ENCODE measurements around the gene EPSTI1. TPM values are rescaled to one million over a fixed set of nuclear protein-coding genes. Genes with fewer than 3 reads are reported as not detected.

EPSTI1 gene
- total RNA-seq, 1 experiment from 2014 or later, result 1.9 TPM

DNA sequence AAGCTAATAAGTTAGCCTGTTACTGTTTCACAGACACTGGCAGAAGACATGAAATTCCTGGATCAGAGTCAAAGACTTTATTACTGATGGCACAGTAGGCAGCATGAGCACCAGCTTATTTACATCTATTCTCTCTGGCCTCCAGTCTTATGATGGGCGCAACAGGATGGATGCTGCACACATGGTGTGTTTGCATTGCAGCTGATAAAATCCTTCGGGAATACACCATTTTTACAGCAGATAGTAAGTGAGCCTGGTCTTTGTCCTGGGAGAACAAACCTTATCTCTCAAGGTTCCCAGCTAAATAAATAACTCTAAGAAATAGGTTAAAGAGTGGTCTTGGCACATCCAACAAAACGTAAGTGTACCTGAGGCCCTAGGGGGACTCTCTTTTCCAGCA lies 16.0 kb downstream of the EPSTI1 start:
- Histone ChIP-seq H3K27ac (ENCODE audit: low read length) (no peak overlapping the region), H3K9me2 (replicated peaks; ENCODE audit: low read length) (no peaks in the 10 kb centered on the region), H3K4me3 (ENCODE audit: low read length) (no peak overlapping the region), H3K79me2 (ENCODE audit: low read length) (no peaks in the 10 kb centered on the region), H3F3A (ENCODE audit: low read length, unreplicated experiment) (no peaks in the 10 kb centered on the region), H4K20me1 (ENCODE audit: low read length) (no peaks in the 10 kb centered on the region), H3K4me2 (ENCODE audit: low read length) (no peak overlapping the region), H2AFZ (ENCODE audit: low read length) (no peak overlapping the region), H3K9ac (ENCODE audit: low read length) (no peak overlapping the region), H3K4me1 (ENCODE audit: insufficient read depth, low read length) (no peaks in the 10 kb centered on the region), H3K27me3 (ENCODE audit: low read length) (no peaks in the 10 kb centered on the region), H3K36me3 (ENCODE audit: low read depth, low read length) (no peaks in the 10 kb centered on the region), H3K9me3 (ENCODE audit: low read length) (no peaks in the 10 kb centered on the region)
- no TSS peak for BruUV-seq (replicated peaks)
- DNase-seq (no peak), ATAC-seq (no peak)
- TF ChIP-seq EZH2 (IDR thresholded peaks at IDR 0.05; ENCODE audit: low read length, unreplicated experiment), result no peak
- no peak for TF ChIP-seq EZH2phosphoT487 (IDR thresholded peaks at IDR 0.05; ENCODE audit: borderline replicate concordance, low read length)
- TF ChIP-seq, protein P1, sequence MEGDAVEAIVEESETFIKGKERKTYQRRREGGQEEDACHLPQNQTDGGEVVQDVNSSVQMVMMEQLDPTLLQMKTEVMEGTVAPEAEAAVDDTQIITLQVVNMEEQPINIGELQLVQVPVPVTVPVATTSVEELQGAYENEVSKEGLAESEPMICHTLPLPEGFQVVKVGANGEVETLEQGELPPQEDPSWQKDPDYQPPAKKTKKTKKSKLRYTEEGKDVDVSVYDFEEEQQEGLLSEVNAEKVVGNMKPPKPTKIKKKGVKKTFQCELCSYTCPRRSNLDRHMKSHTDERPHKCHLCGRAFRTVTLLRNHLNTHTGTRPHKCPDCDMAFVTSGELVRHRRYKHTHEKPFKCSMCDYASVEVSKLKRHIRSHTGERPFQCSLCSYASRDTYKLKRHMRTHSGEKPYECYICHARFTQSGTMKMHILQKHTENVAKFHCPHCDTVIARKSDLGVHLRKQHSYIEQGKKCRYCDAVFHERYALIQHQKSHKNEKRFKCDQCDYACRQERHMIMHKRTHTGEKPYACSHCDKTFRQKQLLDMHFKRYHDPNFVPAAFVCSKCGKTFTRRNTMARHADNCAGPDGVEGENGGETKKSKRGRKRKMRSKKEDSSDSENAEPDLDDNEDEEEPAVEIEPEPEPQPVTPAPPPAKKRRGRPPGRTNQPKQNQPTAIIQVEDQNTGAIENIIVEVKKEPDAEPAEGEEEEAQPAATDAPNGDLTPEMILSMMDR (conservative IDR thresholded peaks at IDR 0.05; ENCODE audit: low read depth, low read length), result no peak
- ChIA-PET CTCF (no interaction called here), POLR2A (ENCODE audit: unreplicated experiment) (no interaction called here)
- intact Hi-C loops (cut with micrococcal nuclease), result no loop called here

DNA sequence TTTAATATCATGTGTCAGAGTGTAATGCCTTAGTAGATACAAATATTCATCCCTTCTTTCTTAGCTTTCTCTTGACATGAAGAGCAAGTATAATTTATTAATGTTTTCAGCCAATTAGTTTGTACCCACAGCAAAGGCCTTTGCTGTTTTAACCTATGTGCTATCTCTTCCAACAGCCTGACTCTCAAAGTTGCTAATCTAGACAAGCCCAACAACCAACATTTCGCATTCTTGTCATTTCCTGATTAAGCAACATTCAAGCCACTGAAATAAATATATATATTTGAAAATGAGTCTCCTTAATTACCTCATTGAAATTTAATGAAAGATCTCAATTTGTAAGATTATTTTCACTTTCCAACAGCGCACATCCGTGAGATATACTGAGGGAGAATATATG lies 18.5 kb downstream of the EPSTI1 start:
- intact Hi-C loops (cut with micrococcal nuclease), result no loop called here
- Histone ChIP-seq H3K79me2 (ENCODE audit: low read length) (no peaks in the 10 kb centered on the region), H3K4me2 (ENCODE audit: low read length) (no peak overlapping the region), H3K9me3 (ENCODE audit: low read length) (no peaks in the 10 kb centered on the region), H3K4me1 (ENCODE audit: insufficient read depth, low read length) (no peaks in the 10 kb centered on the region; the same call in 1 of the 2 replicates), H2AFZ (ENCODE audit: low read length) (no peak overlapping the region), H3K27me3 (ENCODE audit: low read length) (no peaks in the 10 kb centered on the region), H3F3A (ENCODE audit: low read length, unreplicated experiment) (no peaks in the 10 kb centered on the region), H3K4me3 (ENCODE audit: low read length) (no peak overlapping the region), H4K20me1 (ENCODE audit: low read length) (no peaks in the 10 kb centered on the region), H3K9ac (ENCODE audit: low read length) (no peak overlapping the region), H3K36me3 (ENCODE audit: low read depth, low read length) (no peaks in the 10 kb centered on the region), H3K9me2 (replicated peaks; ENCODE audit: low read length) (no peaks in the 10 kb centered on the region), H3K27ac (ENCODE audit: low read length) (no peak overlapping the region)
- TF ChIP-seq EZH2 (IDR thresholded peaks at IDR 0.05; ENCODE audit: low read length, unreplicated experiment), result no peak
- TF ChIP-seq, protein P1 (conservative IDR thresholded peaks at IDR 0.05; ENCODE audit: low read depth, low read length), result no peak
- no peak for TF ChIP-seq EZH2phosphoT487 (IDR thresholded peaks at IDR 0.05; ENCODE audit: borderline replicate concordance, low read length)
- ChIA-PET CTCF (no interaction called here), POLR2A (ENCODE audit: unreplicated experiment) (no interaction called here)
- no peak for DNase-seq
- ATAC-seq, result no peak
- BruUV-seq (replicated peaks), result no TSS peak

DNA sequence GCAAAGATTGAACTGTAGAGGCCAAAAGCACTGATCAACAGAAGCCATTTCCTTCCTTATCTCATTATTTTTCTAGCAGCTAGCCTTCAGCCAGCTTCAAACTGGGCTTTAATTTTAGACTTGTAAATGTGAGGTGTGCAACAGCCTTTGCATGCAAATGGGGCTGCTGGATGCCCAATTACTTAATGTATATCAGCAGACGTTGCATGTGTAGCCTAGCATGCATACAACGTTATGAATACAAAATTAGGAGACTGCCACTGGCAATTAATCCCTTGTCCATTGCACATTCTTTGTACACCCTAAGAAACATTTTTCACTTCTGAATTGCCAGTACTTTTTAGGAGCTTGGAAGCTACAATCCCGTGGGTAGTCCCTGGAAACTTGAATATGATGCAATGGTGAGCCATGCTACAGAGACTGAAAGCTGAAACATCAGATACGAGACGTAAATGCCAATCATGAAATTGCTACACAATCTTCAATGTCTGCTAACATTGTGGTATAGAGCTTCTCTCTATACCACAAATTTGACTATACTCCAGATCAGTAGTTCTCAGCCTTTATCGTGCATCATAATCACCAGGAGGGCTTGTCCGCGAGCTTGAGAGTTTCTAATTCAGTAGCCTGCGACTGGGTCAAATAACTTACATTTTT lies 20.2 kb downstream of the EPSTI1 start:
- CTCF ChIA-PET, result no interaction called here

More for the DNA sequence above, 20.2 kb downstream of the EPSTI1 start:
- H3K4me3 ChIP-seq (ENCODE audit: low read length), result no peak overlapping the region
- no peaks in the 10 kb centered on the region for H3K36me3 ChIP-seq (ENCODE audit: low read depth, low read length)
- no peaks in the 10 kb centered on the region for H3K9me3 ChIP-seq (ENCODE audit: low read length)
- H3F3A ChIP-seq (ENCODE audit: low read length, unreplicated experiment), result no peaks in the 10 kb centered on the region
- H3K9ac ChIP-seq (ENCODE audit: low read length), result no peak overlapping the region
- TF ChIP-seq EZH2phosphoT487 (IDR thresholded peaks at IDR 0.05; ENCODE audit: borderline replicate concordance, low read length), result no peak
- H3K27me3 ChIP-seq (ENCODE audit: low read length), result no peaks in the 10 kb centered on the region
- BruUV-seq (replicated peaks), result no TSS peak
- H3K27ac ChIP-seq (ENCODE audit: low read length), result no peak overlapping the region
- POLR2A ChIA-PET (ENCODE audit: unreplicated experiment), result no interaction called here
- ATAC-seq (no peak), DNase-seq (no peak)
- intact Hi-C loops (cut with micrococcal nuclease), result no loop called here
- H4K20me1 ChIP-seq (ENCODE audit: low read length), result no peaks in the 10 kb centered on the region
- peaks cover 5% of the 10 kb centered on the region; the same call in 1 of the 2 replicates for H3K4me1 ChIP-seq (ENCODE audit: insufficient read depth, low read length)
- H3K79me2 ChIP-seq (ENCODE audit: low read length), result no peaks in the 10 kb centered on the region
- no peaks in the 10 kb centered on the region for H3K9me2 ChIP-seq (replicated peaks; ENCODE audit: low read length)
- no peak overlapping the region for H2AFZ ChIP-seq (ENCODE audit: low read length)
- H3K4me2 ChIP-seq (ENCODE audit: low read length), result no peak overlapping the region

Measured in PC-3 (cell line).